ENCODE measurements around the gene IL7R.

IL7R gene

GRCh38 chr5:35919191-35919590, 62.5 kb downstream of the IL7R start:
- no peak for DNase-seq

DNA sequence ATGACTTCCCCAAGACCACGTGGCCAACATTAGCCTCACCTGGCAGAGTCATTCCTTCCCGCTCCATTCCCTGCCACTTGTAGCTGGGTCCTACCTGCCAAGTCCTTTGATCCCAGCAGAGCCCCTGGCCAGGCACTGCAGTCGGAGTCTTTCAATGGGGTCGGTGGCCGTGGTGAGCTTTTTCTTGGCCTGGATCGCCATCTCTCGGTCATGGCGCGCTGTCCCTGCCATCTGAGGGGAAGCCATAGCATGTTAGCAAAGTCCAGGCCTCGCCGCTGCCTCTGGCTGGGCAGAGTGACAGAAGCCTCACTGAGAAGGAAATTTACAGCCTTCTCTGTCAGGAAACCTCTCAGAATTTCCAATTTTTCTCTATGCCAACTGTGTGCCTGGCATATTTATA, 64.2 kb downstream of the IL7R start:
- no peak for DNase-seq

- DNase-seq = no peak
Observed at GRCh38 chr5:35921930-35922329, 65.2 kb downstream of the IL7R start.

GRCh38 chr5:35922468-35922867, 65.8 kb downstream of the IL7R start:
- DNase-seq = no peak

DNA sequence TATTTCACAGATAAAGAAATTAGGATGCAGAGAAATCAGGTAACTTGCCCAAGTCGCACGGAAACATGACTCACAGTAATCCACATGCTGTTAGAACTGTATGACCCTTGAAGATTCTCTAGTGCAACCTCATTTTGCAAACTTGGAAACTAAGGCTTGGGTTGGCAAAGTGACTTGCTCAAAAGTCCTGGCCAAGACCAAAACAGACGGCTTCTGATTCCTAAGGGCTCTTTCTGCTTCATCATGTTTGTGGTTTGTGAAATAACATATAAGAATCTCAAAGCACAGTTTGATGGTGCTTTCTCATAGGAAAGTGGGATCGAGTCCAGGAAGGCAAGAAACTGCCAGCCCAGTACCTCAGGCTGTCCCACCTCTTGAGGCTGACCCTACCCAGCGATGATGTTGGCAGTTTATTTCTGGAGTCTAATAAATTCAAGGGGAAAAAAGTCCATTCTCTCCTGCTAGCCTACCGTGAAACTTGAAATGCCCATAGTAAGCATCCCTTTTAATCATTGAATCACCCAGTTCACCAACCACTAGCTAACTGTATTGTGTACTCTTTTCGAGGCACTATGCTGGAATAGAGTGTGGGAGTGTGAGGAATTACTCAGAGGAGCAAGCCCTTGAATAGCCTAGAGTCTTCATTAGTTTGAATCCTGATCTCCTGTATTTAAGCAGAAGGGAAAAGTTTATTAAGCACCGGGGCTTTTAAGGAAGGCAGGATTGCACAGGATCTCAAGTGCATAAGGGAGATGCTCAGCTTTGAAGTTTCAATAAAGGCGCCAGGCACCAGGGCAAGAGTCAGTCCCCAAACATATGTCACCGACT, 67.6 kb downstream of the IL7R start:
- peak in 1 of 2 experiments; percentile 19 for DNase-seq

- peak; percentile 83 to 87 for DNase-seq
Observed at GRCh38 chr5:35924950-35925722, 68.4 kb downstream of the IL7R start.

GRCh38 chr5:35926389-35927051, 69.8 kb downstream of the IL7R start:
- DNase-seq = peak; percentile 54 to 59
